Mammary epithelial cell (primary cell): Measurements from ENCODE around the gene SLC7A7.

Source experiments
- EZH2 ChIP-seq: IDR thresholded peaks from 2 replicates; pipeline ENCODE4 v1.6.1; 2012; ENCODE audit warnings: low read length, inconsistent platforms, borderline replicate concordance
- TF ChIP-seq, protein P1 (sequence below), 2 donors: IDR thresholded peaks in 1 of 2; conservative IDR thresholded peaks in 1 of 2; 2 replicates each; pipeline ENCODE4 v1.5.1; 2011 to 2012; ENCODE audit warnings: inconsistent platforms in 2 of 2, low read length in 2 of 2, mild to moderate bottlenecking in 2 of 2, control low read depth in 1 of 2, low read depth in 1 of 2; ENCODE audit not compliant: insufficient read depth in 1 of 2; ENCODE audit errors: extremely low read depth in 1 of 2

GRCh38 chr14:22748206-22748605 lies 67.0 kb downstream of the SLC7A7 start:
- TF ChIP-seq, protein P1, sequence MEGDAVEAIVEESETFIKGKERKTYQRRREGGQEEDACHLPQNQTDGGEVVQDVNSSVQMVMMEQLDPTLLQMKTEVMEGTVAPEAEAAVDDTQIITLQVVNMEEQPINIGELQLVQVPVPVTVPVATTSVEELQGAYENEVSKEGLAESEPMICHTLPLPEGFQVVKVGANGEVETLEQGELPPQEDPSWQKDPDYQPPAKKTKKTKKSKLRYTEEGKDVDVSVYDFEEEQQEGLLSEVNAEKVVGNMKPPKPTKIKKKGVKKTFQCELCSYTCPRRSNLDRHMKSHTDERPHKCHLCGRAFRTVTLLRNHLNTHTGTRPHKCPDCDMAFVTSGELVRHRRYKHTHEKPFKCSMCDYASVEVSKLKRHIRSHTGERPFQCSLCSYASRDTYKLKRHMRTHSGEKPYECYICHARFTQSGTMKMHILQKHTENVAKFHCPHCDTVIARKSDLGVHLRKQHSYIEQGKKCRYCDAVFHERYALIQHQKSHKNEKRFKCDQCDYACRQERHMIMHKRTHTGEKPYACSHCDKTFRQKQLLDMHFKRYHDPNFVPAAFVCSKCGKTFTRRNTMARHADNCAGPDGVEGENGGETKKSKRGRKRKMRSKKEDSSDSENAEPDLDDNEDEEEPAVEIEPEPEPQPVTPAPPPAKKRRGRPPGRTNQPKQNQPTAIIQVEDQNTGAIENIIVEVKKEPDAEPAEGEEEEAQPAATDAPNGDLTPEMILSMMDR (conservative IDR thresholded peaks at IDR 0.05 in 1 of 2, IDR thresholded peaks at IDR 0.05 in 1 of 2; ENCODE audit: extremely low read depth in 1 of 2, insufficient read depth in 1 of 2, low read depth in 1 of 2, low read length in 2 of 2) = no peak
- TF ChIP-seq EZH2 = no peak
